ENCODE measurements around the gene VSIG10L2.

The VSIG10L2 gene

DNA sequence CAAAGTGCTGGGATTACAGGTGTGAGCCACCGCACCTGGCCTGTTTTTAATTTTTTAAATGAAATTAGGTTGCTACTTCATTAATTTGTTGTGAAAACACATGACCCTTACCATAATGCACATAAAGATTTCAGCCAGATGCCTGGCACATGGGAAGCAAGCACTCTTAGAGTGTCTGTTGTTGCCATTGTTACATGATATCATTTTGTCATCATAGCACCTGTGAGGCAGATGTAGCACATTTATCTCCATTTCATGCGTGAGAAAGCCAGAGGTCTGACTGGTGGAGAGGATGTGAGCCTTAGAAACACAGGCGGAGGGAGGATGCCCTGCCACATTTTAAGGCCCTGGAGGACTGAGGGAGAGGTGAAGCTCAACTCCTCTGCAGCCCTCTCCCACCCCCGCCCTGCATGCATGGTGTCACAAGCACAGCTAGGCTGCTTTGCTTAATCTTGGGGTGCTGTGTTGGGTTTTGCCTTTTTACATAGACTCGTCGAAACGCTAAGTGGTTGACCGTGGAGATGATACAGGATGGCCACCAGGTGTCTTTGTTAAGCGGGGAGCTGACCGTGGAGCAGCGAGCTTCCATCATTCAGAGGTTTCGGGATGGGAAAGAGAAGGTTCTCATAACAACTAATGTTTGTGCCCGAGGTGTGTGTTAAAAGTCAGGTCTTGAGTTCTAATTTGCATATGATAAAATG lies 27.6 kb upstream of the VSIG10L2 start:
- TF ChIP-seq CREB1 (IDR thresholded peaks at IDR 0.05; ENCODE audit: low read depth) (no peak), ZBTB7A (IDR thresholded peaks at IDR 0.05; ENCODE audit: low read depth) (no peak), RAD21 (IDR thresholded peaks at IDR 0.05; ENCODE audit: low read depth) (no peak), YY1 (IDR thresholded peaks at IDR 0.05; ENCODE audit: low read depth) (no peak), EGR1 (IDR thresholded peaks at IDR 0.05) (no peak), EP300 (IDR thresholded peaks at IDR 0.05; ENCODE audit: borderline replicate concordance) (no peak), TAF1 (IDR thresholded peaks at IDR 0.05; ENCODE audit: low read depth) (no peak), TEAD4 (IDR thresholded peaks at IDR 0.05) (no peak), FOXM1 (IDR thresholded peaks at IDR 0.05; ENCODE audit: borderline replicate concordance, low read depth) (no peak), NFIC (IDR thresholded peaks at IDR 0.05) (no peak), CEBPB (IDR thresholded peaks at IDR 0.05) (no peak), TCF12 (IDR thresholded peaks at IDR 0.05; ENCODE audit: low read depth) (no peak)
- TF ChIP-seq, protein P1, sequence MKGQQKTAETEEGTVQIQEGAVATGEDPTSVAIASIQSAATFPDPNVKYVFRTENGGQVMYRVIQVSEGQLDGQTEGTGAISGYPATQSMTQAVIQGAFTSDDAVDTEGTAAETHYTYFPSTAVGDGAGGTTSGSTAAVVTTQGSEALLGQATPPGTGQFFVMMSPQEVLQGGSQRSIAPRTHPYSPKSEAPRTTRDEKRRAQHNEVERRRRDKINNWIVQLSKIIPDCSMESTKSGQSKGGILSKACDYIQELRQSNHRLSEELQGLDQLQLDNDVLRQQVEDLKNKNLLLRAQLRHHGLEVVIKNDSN (IDR thresholded peaks at IDR 0.05) = no peak
- TF ChIP-seq, protein P2, sequence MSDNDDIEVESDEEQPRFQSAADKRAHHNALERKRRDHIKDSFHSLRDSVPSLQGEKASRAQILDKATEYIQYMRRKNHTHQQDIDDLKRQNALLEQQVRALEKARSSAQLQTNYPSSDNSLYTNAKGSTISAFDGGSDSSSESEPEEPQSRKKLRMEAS (IDR thresholded peaks at IDR 0.05) = no peak
- TF ChIP-seq, protein P3, sequence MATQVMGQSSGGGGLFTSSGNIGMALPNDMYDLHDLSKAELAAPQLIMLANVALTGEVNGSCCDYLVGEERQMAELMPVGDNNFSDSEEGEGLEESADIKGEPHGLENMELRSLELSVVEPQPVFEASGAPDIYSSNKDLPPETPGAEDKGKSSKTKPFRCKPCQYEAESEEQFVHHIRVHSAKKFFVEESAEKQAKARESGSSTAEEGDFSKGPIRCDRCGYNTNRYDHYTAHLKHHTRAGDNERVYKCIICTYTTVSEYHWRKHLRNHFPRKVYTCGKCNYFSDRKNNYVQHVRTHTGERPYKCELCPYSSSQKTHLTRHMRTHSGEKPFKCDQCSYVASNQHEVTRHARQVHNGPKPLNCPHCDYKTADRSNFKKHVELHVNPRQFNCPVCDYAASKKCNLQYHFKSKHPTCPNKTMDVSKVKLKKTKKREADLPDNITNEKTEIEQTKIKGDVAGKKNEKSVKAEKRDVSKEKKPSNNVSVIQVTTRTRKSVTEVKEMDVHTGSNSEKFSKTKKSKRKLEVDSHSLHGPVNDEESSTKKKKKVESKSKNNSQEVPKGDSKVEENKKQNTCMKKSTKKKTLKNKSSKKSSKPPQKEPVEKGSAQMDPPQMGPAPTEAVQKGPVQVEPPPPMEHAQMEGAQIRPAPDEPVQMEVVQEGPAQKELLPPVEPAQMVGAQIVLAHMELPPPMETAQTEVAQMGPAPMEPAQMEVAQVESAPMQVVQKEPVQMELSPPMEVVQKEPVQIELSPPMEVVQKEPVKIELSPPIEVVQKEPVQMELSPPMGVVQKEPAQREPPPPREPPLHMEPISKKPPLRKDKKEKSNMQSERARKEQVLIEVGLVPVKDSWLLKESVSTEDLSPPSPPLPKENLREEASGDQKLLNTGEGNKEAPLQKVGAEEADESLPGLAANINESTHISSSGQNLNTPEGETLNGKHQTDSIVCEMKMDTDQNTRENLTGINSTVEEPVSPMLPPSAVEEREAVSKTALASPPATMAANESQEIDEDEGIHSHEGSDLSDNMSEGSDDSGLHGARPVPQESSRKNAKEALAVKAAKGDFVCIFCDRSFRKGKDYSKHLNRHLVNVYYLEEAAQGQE (IDR thresholded peaks at IDR 0.05; ENCODE audit: low read depth) = no peak

DNA sequence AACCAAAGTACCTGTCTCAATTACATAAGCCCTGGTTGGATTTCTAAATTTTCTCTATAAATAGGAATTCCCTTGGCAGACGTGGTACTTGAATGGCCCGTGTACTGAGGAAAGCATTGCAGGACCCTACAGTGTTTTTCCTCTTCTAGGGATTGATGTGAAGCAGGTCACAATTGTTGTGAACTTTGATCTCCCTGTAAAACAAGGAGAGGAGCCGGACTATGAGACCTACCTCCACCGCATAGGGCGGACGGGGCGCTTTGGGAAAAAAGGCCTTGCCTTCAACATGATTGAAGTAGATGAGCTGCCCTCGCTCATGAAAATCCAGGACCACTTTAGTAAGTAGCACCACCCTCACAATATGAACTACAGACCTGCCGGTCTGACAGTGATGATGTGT lies 24.8 kb upstream of the VSIG10L2 start:
- no peak for TF ChIP-seq TAF1 (IDR thresholded peaks at IDR 0.05; ENCODE audit: low read depth)
- TF ChIP-seq ZBTB7A (IDR thresholded peaks at IDR 0.05; ENCODE audit: low read depth) = no peak
- no peak for TF ChIP-seq NFIC (IDR thresholded peaks at IDR 0.05)
- TF ChIP-seq TCF12 (IDR thresholded peaks at IDR 0.05; ENCODE audit: low read depth) = no peak
- TF ChIP-seq YY1 (IDR thresholded peaks at IDR 0.05; ENCODE audit: low read depth) = no peak
- no peak for TF ChIP-seq CEBPB (IDR thresholded peaks at IDR 0.05)
- TF ChIP-seq FOXM1 (IDR thresholded peaks at IDR 0.05; ENCODE audit: borderline replicate concordance, low read depth) = no peak

DNA sequence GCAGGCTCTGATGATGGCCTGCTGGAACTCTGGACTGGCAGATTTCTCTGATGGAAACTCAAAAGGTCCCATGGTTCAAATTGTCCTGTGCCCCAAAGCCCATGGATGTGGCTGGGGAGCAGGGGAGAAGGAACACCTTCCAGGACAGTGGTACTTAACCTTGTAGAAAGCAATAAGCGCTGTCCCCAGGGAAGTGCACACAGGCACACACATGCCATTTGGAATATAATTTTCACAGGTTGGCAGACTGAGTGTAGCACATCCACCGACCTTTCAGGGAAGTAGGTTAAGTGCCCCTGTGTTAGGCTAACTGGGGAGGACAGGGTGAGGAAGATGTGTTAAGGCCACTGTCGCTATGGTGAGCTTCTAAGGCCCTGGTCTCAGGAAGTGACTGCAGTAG lies 23.7 kb upstream of the VSIG10L2 start:
- TF ChIP-seq EGR1 (IDR thresholded peaks at IDR 0.05) (no peak), NFIC (IDR thresholded peaks at IDR 0.05) (no peak), TAF1 (IDR thresholded peaks at IDR 0.05; ENCODE audit: low read depth) (no peak)
- TF ChIP-seq, protein P3 (IDR thresholded peaks at IDR 0.05; ENCODE audit: low read depth) = no peak

DNA sequence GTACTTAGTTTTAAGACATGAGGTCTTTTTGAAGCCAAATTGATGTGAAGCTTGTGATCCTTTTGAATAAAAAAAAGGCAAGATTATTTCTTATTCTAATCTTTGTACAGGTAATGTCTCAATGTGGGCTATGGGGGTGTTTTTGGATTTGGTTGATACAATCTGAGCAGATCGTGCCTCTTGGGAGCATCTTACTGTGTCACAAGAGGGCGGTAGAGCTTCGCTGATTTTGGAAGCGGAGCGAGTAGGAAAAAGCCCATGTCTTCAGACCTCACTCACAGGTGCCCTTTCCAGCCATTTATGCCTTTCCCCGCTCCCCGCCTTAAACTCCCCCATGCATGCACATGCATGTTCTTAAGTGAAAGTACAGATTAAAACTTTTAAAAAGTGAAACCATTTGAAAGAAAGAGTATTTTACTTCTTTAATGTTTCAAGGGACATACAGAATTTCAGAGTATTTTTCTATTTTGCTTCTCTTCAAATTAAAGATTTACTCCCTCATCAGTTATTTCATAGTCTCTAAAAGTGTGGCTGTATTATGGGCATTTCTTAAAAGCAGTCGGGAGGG lies 22.7 kb upstream of the VSIG10L2 start:
- TF ChIP-seq CEBPB (IDR thresholded peaks at IDR 0.05) (no peak), RAD21 (IDR thresholded peaks at IDR 0.05; ENCODE audit: low read depth) (peak; percentile 95)

DNA sequence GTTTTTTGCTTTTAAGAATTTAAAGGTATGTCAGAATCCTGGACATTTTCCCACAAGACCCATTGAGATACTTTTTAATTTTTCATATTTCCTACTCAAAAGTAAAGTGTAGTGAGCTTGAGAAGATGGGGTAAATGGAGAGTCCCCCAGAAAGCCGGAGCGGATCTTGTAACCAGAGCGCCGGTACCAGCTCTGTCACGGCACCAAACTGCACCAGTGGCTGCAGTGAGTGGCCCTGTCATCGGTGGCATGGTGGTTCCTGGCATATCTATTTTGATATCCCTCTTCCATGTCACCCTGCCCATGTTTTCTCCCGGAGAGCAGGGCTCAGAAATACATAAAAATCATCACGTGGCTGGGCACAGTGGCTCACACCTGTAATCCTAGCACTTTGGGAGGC lies 22.2 kb upstream of the VSIG10L2 start:
- no peak for TF ChIP-seq EGR1 (IDR thresholded peaks at IDR 0.05)
- TF ChIP-seq, protein P3 (IDR thresholded peaks at IDR 0.05; ENCODE audit: low read depth) = no peak
- no peak for TF ChIP-seq TCF12 (IDR thresholded peaks at IDR 0.05; ENCODE audit: low read depth)
- no peak for TF ChIP-seq CEBPB (IDR thresholded peaks at IDR 0.05)
- no peak for TF ChIP-seq NFIC (IDR thresholded peaks at IDR 0.05)
- no peak for TF ChIP-seq ZBTB7A (IDR thresholded peaks at IDR 0.05; ENCODE audit: low read depth)
- no peak for TF ChIP-seq YY1 (IDR thresholded peaks at IDR 0.05; ENCODE audit: low read depth)
- no peak for TF ChIP-seq TAF1 (IDR thresholded peaks at IDR 0.05; ENCODE audit: low read depth)
- no peak for TF ChIP-seq RAD21 (IDR thresholded peaks at IDR 0.05; ENCODE audit: low read depth)
- no peak for TF ChIP-seq CREB1 (IDR thresholded peaks at IDR 0.05; ENCODE audit: low read depth)
- TF ChIP-seq FOXM1 (IDR thresholded peaks at IDR 0.05; ENCODE audit: borderline replicate concordance, low read depth) = no peak
- no peak for TF ChIP-seq EP300 (IDR thresholded peaks at IDR 0.05; ENCODE audit: borderline replicate concordance)
- TF ChIP-seq TEAD4 (IDR thresholded peaks at IDR 0.05) = no peak
- TF ChIP-seq, protein P1 (IDR thresholded peaks at IDR 0.05) = no peak
- TF ChIP-seq, protein P2 (IDR thresholded peaks at IDR 0.05) = no peak
